ENCODE data around the gene ADCY4. TPM values are rescaled to one million over a fixed set of nuclear protein-coding genes. Genes with fewer than 3 reads are reported as not detected.

ADCY4 gene
- total RNA-seq, 1 experiment from 2014 or later = 0.86 TPM

GRCh38 chr14:24270537-24271133 is 64.2 kb downstream of the ADCY4 start:
- POLR2A ChIA-PET = interaction anchor here (0.8 to 2.7 kb wide), 11 partner anchors 8 to 166 kb away, joined by 3 to 20 read pairs (median 5); partner anchors contain the start of genes DHRS1, NOP9, PSME2 and TGM1

GRCh38 chr14:24269910-24270536 is 64.8 kb downstream of the ADCY4 start:
- Histone ChIP-seq H3K36me3 (ENCODE audit: control insufficient read depth in 1 of 2, insufficient read depth in 2 of 2, low read length in 2 of 2) (no peaks in the 10 kb centered on the region; a peak in 1 of 4 replicates), H3K4me3 (replicated peaks in 1 of 2; ENCODE audit: low read depth in 1 of 2, low read length in 2 of 2) (no peak overlapping the region; a peak in 1 of 4 replicates), H3K27me3 (ENCODE audit: insufficient read depth, low read length) (no peaks in the 10 kb centered on the region), H3K9me3 (ENCODE audit: control insufficient read depth in 1 of 2, insufficient read depth in 1 of 2, low read depth in 1 of 2, low read length in 2 of 2) (no peaks in the 10 kb centered on the region), H4K20me1 (ENCODE audit: insufficient read depth) (no peaks in the 10 kb centered on the region), H3K9ac (ENCODE audit: low read length) (no peak overlapping the region), H3K4me2 (ENCODE audit: low read length) (peak overlapping the region; percentile 98), H3K9me2 (ENCODE audit: insufficient read depth) (no peaks in the 10 kb centered on the region), H2AFZ (ENCODE audit: low read depth, low read length, poor library complexity, severe bottlenecking) (no peak overlapping the region), H3K27ac (ENCODE audit: low read depth, low read length) (no peak overlapping the region), H3K79me2 (ENCODE audit: insufficient read depth, low read length) (peaks cover 4% of the 10 kb centered on the region; the same call in 1 of the 2 replicates), H3K4me1 (ENCODE audit: control insufficient read depth in 1 of 2, insufficient read depth in 2 of 2, low read length in 2 of 2) (peaks cover 9 to 22% of the 10 kb centered on the region in 2 experiments; a peak in 3 of 4 replicates)
- TF ChIP-seq ATF3 (IDR thresholded peaks at IDR 0.05) = no peak
- no peak for TF ChIP-seq ELF1 (IDR thresholded peaks at IDR 0.05; ENCODE audit: borderline replicate concordance, low read depth)
- no peak for TF ChIP-seq EZH2phosphoT487 (IDR thresholded peaks at IDR 0.05; ENCODE audit: borderline replicate concordance)
- no peak for TF ChIP-seq SIN3A (IDR thresholded peaks at IDR 0.05; ENCODE audit: low read depth)
- TF ChIP-seq EGR1 (IDR thresholded peaks at IDR 0.05; ENCODE audit: low read depth) = no peak
- no peak for TF ChIP-seq POLR2AphosphoS5 (IDR thresholded peaks at IDR 0.05; ENCODE audit: low read depth, low read length)
- no peak for TF ChIP-seq CTCF (IDR thresholded peaks at IDR 0.05 in 2 of 3, conservative IDR thresholded peaks at IDR 0.05 in 1 of 3; ENCODE audit: borderline replicate concordance in 1 of 3, insufficient read depth in 1 of 3, low read depth in 2 of 3, low read length in 2 of 3)
- TSS peak; percentile 68 for BruUV-seq (replicated peaks)
- no peak for ATAC-seq
- CTCF ChIA-PET = interaction anchor here (1.4 to 1.9 kb wide), 3 partner anchors 10 to 38 kb away, joined by 3 to 12 read pairs (median 9); partner anchors contain the start of gene CIDEB
- POLR2A ChIA-PET = interaction anchor here (0.8 to 2.7 kb wide), 6 partner anchors 15 to 166 kb away, joined by 3 to 20 read pairs (median 7); partner anchors contain the start of genes DHRS1, NOP9, PSME2 and TINF2
- RAD21 ChIA-PET (ENCODE audit: low non-redundant PET in 1 of 2, low total read pairs in 2 of 2, uncharacterized antibody in 2 of 2, unreplicated experiment in 2 of 2) = no interaction called here
- DNase-seq (ENCODE audit: low read depth, low spot score) = no peak
- intact Hi-C loops (cut with micrococcal nuclease) = no loop called here

More at GRCh38 chr14:24270537-24271133, 64.2 kb downstream of the ADCY4 start:
- peak overlapping the region; percentile 79 to 92 for H3K4me3 ChIP-seq (replicated peaks in 1 of 2; ENCODE audit: low read depth in 1 of 2, low read length in 2 of 2)
- H3K36me3 ChIP-seq (ENCODE audit: control insufficient read depth in 1 of 2, insufficient read depth in 2 of 2, low read length in 2 of 2) = no peaks in the 10 kb centered on the region; a peak in 1 of 4 replicates
- TF ChIP-seq MAX (IDR thresholded peaks at IDR 0.05) (no peak; the same call in 1 of the 2 replicates), ATF3 (IDR thresholded peaks at IDR 0.05) (no peak)
- BruUV-seq (replicated peaks) = no TSS peak
- ChIA-PET RAD21 (ENCODE audit: low non-redundant PET in 1 of 2, low total read pairs in 2 of 2, uncharacterized antibody in 2 of 2, unreplicated experiment in 2 of 2) (interaction anchor here in 1 of 2 experiments (0.7 kb wide), 1 partner anchor 27 kb away, joined by 3 read pairs; no protein-coding TSS in a partner anchor), CTCF (interaction anchor here (0.7 to 2.0 kb wide), 9 partner anchors 9 to 161 kb away, joined by 3 to 17 read pairs (median 5); partner anchors contain the start of genes CIDEB, MDP1 and TINF2)
- H3K27ac ChIP-seq (ENCODE audit: low read depth, low read length) = peak overlapping the region; percentile 86
- peaks cover 4% of the 10 kb centered on the region; the same call in 1 of the 2 replicates for H3K79me2 ChIP-seq (ENCODE audit: insufficient read depth, low read length)
- peak; percentile 8 for DNase-seq (ENCODE audit: low read depth, low spot score)
- peaks cover 9 to 22% of the 10 kb centered on the region in 2 experiments; a peak in 3 of 4 replicates for H3K4me1 ChIP-seq (ENCODE audit: control insufficient read depth in 1 of 2, insufficient read depth in 2 of 2, low read length in 2 of 2)
- H2AFZ ChIP-seq (ENCODE audit: low read depth, low read length, poor library complexity, severe bottlenecking) = no peak overlapping the region
- H3K9me2 ChIP-seq (ENCODE audit: insufficient read depth) = no peaks in the 10 kb centered on the region
- peak overlapping the region; percentile 94 for H3K9ac ChIP-seq (ENCODE audit: low read length)
- ATAC-seq = no peak
- peak overlapping the region; percentile 98 for H3K4me2 ChIP-seq (ENCODE audit: low read length)
- H3K27me3 ChIP-seq (ENCODE audit: insufficient read depth, low read length) = no peaks in the 10 kb centered on the region
- no peaks in the 10 kb centered on the region for H3K9me3 ChIP-seq (ENCODE audit: control insufficient read depth in 1 of 2, insufficient read depth in 1 of 2, low read depth in 1 of 2, low read length in 2 of 2)
- intact Hi-C loops (cut with micrococcal nuclease) = loop anchor here (1.0 kb wide), 1 partner anchor 28 kb away; the partner anchor contains the start of gene TINF2
- no peaks in the 10 kb centered on the region for H4K20me1 ChIP-seq (ENCODE audit: insufficient read depth)
